ENCODE results near the gene PIP4K2B. TPM values are rescaled to one million over a fixed set of nuclear protein-coding genes. Genes with fewer than 3 reads are reported as not detected.

Gene PIP4K2B
- total and polyA plus RNA-seq, 11 donors, result 23.3 to 55.0 (median 48.4) TPM

DNA sequence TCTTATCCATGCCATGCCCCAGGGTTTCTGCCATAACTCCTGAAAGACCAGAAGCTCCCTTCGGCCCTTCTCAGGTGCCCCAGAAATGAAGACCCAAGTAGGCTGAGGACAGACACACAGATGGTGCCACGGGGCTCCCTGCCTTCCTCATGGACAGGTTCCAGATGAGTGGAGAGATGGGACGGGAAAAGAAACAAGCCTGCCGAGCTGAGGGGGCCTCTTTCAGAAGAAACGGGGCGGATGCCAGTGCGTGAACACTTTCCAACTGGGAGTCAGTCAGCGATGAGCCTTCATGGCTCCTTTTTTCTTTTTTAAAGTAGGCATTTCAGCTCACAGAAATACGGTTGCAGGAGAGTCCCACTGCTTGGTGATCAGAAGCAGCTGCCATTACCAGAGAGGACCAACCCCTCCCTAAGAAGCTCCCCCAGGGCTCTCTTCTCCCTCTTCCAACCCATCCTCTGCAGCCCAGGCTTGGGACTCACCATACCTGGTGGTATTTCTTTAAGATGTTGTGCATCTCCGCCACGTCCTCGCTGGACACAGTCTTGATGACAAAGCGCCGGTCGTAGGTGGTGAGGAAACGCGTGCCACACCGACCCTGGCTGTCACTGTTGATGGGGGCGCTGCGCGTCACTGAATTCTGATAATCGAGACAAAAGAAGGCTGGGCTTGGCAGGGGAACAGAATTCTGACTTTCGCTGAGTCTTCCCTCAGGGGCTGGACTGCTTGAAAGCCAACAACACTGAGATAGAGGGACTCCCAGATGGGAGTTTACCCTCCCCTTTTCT lies 19.2 kb downstream of the PIP4K2B start:
- TF ChIP-seq, protein P1, sequence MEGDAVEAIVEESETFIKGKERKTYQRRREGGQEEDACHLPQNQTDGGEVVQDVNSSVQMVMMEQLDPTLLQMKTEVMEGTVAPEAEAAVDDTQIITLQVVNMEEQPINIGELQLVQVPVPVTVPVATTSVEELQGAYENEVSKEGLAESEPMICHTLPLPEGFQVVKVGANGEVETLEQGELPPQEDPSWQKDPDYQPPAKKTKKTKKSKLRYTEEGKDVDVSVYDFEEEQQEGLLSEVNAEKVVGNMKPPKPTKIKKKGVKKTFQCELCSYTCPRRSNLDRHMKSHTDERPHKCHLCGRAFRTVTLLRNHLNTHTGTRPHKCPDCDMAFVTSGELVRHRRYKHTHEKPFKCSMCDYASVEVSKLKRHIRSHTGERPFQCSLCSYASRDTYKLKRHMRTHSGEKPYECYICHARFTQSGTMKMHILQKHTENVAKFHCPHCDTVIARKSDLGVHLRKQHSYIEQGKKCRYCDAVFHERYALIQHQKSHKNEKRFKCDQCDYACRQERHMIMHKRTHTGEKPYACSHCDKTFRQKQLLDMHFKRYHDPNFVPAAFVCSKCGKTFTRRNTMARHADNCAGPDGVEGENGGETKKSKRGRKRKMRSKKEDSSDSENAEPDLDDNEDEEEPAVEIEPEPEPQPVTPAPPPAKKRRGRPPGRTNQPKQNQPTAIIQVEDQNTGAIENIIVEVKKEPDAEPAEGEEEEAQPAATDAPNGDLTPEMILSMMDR (IDR thresholded peaks at IDR 0.05), result no peak
- no peak for TF ChIP-seq POLR2A (IDR thresholded peaks at IDR 0.05)
- intact Hi-C loops (cut with DNase I), result no loop called here
- no peak overlapping the region for H3K4me3 ChIP-seq
- ATAC-seq, result no peak
- no peaks in the 10 kb centered on the region for H3K4me1 ChIP-seq
- no peaks in the 10 kb centered on the region for H3K27me3 ChIP-seq
- DNase-seq, result no peak
- H3K27ac ChIP-seq, result no peak overlapping the region
- H3K36me3 ChIP-seq, result peaks cover 3 to 100% (median 100%) of the 10 kb centered on the region in 9 donors
- 84 to 88% (median 88%) methylated on average over 23 of the region's 23 CpGs for WGBS, 4 donors
- H3K9me3 ChIP-seq, result no peaks in the 10 kb centered on the region

DNA sequence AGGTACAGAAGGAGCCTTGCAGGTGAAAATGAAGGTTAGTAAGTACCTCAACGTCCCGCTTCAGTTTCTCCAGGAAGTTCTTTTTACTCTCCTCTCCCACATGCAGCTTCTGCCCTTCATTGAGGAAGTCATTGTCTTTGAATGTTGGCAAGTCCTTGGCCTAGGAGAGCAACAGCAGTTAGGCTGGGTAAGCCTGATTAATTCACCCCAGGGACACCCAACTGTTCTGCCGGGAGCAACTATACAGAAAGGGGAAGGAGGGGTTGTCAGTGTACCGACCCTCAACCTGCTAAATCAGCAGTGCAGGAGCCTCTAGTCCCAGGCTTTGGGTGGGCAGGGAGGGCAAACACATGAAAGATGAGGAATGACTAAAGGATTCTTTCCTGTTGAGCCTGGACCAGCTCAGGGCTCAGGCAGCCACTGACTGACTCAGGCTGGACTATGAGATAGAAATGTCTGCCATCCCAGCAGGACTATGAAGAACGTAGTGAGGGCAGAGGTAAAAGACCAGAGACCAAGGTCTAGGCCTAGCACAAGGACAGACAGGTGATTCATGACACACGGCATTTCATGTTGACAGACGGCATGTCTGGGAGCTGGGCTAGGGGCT lies 21.6 kb downstream of the PIP4K2B start:
- DNase-seq, result no peak
- TF ChIP-seq, protein P1 (IDR thresholded peaks at IDR 0.05), result no peak
- no peak for TF ChIP-seq POLR2A (IDR thresholded peaks at IDR 0.05)
- no peak overlapping the region for H3K27ac ChIP-seq
- H3K27me3 ChIP-seq, result no peaks in the 10 kb centered on the region
- peaks cover 3 to 100% (median 100%) of the 10 kb centered on the region in 9 donors for H3K36me3 ChIP-seq
- 77 to 89% (median 83%) methylated on average over 7 of the region's 7 CpGs for WGBS, 4 donors
- no peak overlapping the region for H3K4me3 ChIP-seq
- no peaks in the 10 kb centered on the region for H3K9me3 ChIP-seq
- intact Hi-C loops (cut with DNase I), result no loop called here
- no peak for ATAC-seq
- no peaks in the 10 kb centered on the region for H3K4me1 ChIP-seq

DNA sequence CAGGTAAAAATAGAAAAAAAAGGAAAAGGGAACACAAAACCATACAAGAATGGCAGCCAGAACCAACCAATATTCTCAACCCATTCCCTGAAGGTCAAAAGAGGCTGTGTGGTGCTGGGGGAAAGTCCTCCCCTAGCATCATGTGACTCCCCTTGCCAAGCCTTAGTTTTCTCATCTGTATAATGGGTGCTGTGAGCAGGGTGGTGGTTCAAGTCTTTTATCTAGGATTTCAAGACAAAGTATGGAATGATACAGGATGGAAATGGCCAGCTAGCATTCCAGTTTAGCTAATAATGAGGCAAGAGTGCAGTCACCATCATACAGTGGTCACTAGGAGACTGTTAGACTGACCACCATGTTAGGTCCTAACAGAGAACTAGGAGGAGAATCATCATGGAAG lies 26.1 kb downstream of the PIP4K2B start:
- ATAC-seq, result no peak
- peaks cover 0 to 100% (median 99%) of the 10 kb centered on the region in 9 donors for H3K36me3 ChIP-seq
- TF ChIP-seq, protein P1 (IDR thresholded peaks at IDR 0.05), result no peak
- no peak for TF ChIP-seq POLR2A (IDR thresholded peaks at IDR 0.05)
- no peak overlapping the region for H3K4me3 ChIP-seq
- H3K27me3 ChIP-seq, result no peaks in the 10 kb centered on the region
- intact Hi-C loops (cut with DNase I), result no loop called here
- H3K27ac ChIP-seq, result no peak overlapping the region
- H3K4me1 ChIP-seq, result peaks cover 0 to 8% (median 0%) of the 10 kb centered on the region in 12 donors
- H3K9me3 ChIP-seq, result no peaks in the 10 kb centered on the region
- DNase-seq, result no peak

DNA sequence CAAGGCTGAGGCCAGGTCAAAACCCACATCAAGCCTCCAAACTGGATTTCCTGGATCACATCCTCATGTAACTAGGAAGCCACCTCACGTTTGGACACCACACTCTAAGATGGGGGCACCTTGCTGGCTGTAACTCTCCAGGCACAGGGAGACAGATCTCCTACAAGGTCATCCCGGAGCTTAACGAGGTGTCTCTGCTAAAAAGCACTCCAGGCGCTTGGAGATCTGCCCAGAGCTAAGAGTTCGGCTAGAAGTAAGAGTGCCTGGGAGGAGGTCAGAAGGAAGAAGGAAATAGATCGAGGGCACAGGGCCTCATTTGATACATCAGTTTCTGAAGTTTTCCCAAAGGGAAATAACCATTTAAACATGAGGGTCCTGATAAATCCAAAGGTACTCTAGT lies 30.9 kb downstream of the PIP4K2B start:
- peak overlapping the region in 2 of 12 donors; percentile 6 to 35 for H3K27ac ChIP-seq

More for the DNA sequence above, 30.9 kb downstream of the PIP4K2B start:
- ATAC-seq, result peak in 2 of 4 donors; percentile 58 to 62
- Histone ChIP-seq H3K27me3 (no peaks in the 10 kb centered on the region), H3K4me1 (peaks cover 0 to 11% (median 0%) of the 10 kb centered on the region in 12 donors), H3K9me3 (no peaks in the 10 kb centered on the region), H3K36me3 (peaks cover 0 to 100% (median 98%) of the 10 kb centered on the region in 9 donors), H3K4me3 (no peak overlapping the region)
- whole genome bisulfite sequencing, 4 donors, result 39 to 46% (median 44%) methylated on average over 5 to 6 of the region's 6 CpGs
- TF ChIP-seq POLR2A (IDR thresholded peaks at IDR 0.05), result no peak
- TF ChIP-seq, protein P1 (IDR thresholded peaks at IDR 0.05), result no peak
- intact Hi-C loops (cut with DNase I), result no loop called here
- peak in 2 of 5 donors; percentile 57 to 61 for DNase-seq
